NB4 (cell line): ENCODE results near the gene SENP1.

Experiments
- DNase-seq: peaks from one replicate; pipeline ENCODE4 v3.0.0; 2010; ENCODE audit warnings: low read depth
- H3K4me3 ChIP-seq: one replicate; pipeline ENCODE4 v1.5.1; 2011; ENCODE audit warnings: mild to moderate bottlenecking, low read depth, low read length, moderate library complexity
- CTCF ChIP-seq: IDR thresholded peaks from one replicate; pipeline ENCODE4 v1.5.1; 2012; ENCODE audit warnings: low read depth, low read length
- MAX ChIP-seq: IDR thresholded peaks from 2 replicates; pipeline ENCODE4 v1.6.1; 2011; ENCODE audit warnings: low read depth, low read length
- MYC ChIP-seq: IDR thresholded peaks from 2 replicates; pipeline ENCODE4 v1.6.1; 2011; ENCODE audit warnings: low read depth, low read length
- POLR2A ChIP-seq: IDR thresholded peaks from 2 replicates; pipeline ENCODE4 v1.6.1; 2011; ENCODE audit warnings: mild to moderate bottlenecking; ENCODE audit not compliant: insufficient read length; ENCODE audit errors: extremely low read depth

Gene SENP1

DNA sequence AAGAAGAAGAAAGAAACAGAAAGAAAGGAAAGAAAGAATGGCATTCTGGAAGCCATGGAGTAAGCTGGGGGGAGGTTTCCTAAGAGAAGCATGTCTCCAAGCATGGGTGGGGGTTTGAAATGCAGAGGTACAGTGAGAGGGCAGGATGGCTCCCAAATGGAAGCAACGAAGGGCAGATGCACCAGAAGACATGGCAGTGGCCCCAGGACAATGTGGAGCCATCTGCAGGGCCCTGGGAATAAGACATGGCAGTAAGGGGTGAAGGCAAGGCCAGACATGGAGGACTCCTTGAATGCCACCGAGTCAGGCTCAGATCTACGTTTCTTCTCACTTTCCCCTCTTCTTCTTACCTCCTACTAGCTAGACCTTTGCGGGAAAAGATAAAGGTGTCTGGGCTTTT, 96.9 kb downstream of the SENP1 start:
- TF ChIP-seq POLR2A (no peak), MYC (no peak), MAX (no peak), CTCF (no peak)
- no peak overlapping the region for H3K4me3 ChIP-seq
- no peak for DNase-seq

GRCh38 chr12:48008349-48008748, 97.5 kb downstream of the SENP1 start:
- DNase-seq = no peak
- no peak for TF ChIP-seq CTCF
- H3K4me3 ChIP-seq = no peak overlapping the region

DNA sequence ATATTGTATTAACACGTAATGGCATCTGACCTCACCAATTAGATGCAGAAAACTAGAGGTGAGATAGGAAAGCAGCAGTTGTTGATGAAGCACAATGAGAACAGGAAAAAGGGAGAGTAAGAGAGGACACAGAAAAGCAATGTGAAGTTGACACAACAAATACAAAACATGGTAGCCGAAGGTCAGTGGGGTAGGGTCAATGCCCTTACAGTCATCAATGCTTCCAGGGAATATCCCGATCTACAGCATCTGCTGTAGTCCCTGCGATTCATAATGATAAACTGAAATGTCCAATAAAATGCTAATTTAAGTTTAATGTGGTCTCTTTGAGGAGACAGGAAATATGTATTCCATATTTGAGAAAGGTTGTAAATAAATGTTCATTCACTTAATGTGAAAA, 98.7 kb downstream of the SENP1 start:
- DNase-seq = no peak
- TF ChIP-seq POLR2A (no peak), MAX (no peak), MYC (no peak), CTCF (no peak)

GRCh38 chr12:48005750-48006021, 100.2 kb downstream of the SENP1 start:
- no peak for DNase-seq
- TF ChIP-seq POLR2A (no peak), MYC (no peak), MAX (no peak), CTCF (no peak)
- no peak overlapping the region for H3K4me3 ChIP-seq

More for the DNA sequence above, 98.7 kb downstream of the SENP1 start:
- H3K4me3 ChIP-seq = no peak overlapping the region

DNA sequence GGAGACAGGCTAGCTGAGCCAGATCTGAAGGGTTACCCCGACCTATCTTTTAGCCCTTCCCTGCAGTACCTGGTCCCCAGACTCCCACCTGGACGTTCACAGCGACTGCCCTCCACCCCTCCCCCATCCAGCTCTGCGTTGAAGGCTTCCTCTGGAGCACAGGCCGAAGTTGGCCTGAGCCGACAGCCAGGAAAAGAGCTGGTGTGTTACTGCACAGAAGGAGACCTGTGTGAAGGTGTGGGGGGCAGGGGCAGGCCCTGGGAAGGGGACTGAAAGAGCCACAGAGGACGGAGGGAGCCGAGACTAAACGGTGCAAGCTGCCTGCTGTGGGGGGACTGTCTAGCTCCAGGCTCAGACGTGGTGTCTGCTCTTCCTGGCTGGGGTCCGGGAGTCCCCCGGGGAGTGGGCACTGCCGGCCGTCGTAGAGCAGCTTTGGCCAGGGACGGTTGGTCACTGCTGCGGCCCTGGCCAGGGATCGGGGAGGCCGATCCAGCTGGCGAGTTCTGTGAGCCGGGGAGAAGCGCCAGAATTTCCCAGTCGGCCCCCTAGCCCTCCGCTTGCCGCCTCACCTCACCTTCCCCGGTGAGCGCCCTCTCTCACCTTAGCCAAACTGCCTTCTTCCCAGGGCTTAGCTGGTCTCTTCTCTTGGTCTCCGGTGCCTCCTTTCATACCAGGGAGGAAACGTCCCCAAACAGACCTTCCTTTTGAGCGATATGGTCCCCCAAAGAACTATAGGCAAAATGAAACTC, 100.7 kb downstream of the SENP1 start:
- DNase-seq = no peak
- TF ChIP-seq MAX (no peak), MYC (no peak), POLR2A (no peak)
- H3K4me3 ChIP-seq = no peak overlapping the region

DNA sequence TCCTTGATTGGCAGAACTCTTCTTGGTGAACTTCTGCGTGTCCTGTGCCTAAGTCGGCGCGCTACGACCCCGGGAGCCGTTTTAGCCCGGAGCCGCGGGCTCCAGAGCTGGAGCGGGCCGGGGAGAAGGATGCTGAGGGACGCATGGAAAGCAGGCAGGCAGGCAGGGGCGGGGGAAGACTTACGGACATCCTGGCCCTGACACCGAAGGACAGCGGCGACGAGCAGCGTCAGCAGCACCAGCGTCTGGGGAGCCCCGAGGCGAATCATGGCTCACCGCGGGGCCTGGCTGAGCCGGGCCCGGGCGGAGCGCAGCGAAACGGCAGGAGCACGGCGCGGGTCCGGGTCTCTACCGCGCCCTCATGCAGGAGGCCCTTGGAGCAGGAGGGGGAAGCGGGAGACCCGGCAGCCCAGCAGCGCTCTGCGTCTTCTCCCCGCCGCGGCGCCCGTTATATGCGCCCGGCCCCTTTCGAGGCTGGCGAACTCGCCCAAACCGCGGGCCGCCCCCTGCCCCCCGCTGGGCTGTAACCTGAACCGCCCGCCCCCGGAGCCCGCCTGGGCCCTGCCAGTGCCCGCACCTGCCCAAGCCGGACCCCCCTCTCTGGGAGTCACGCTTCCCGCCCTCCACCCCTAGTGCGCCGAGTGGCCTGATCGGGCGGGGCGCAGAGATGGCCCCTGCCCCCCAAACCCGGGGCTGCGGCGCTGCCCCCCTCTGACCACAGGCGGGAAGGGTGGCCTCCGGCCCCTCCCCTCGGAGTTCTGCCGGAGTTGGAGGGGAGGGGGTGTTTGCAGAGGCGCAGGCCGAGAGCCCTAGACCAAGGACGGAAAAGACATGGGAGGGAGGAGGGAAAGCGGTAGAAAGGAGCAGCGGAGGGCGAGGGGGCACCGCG, 101.6 kb downstream of the SENP1 start, which contains the start of gene COL2A1:
COL2A1 (minus strand) TSS at position 424 of the 889 bp plus-strand sequence; CDS start at position 269, 155 bp downstream.
- TF ChIP-seq POLR2A (no peak), CTCF (no peak), MAX (no peak), MYC (no peak)
- H3K4me3 ChIP-seq = no peak within 1 kb of the TSS
- peak; percentile 59 for DNase-seq
